GM12873 (cell line): Measurements from ENCODE around the gene ZNF212.

ENCODE experiments used
- CTCF ChIP-seq: IDR thresholded peaks from 2 replicates; pipeline ENCODE4 v1.5.1; 2012; ENCODE audit warnings: low read depth, mild to moderate bottlenecking, moderate library complexity, low read length, control low read depth; ENCODE audit not compliant: insufficient read depth; ENCODE audit errors: missing control alignments

ZNF212 gene

DNA sequence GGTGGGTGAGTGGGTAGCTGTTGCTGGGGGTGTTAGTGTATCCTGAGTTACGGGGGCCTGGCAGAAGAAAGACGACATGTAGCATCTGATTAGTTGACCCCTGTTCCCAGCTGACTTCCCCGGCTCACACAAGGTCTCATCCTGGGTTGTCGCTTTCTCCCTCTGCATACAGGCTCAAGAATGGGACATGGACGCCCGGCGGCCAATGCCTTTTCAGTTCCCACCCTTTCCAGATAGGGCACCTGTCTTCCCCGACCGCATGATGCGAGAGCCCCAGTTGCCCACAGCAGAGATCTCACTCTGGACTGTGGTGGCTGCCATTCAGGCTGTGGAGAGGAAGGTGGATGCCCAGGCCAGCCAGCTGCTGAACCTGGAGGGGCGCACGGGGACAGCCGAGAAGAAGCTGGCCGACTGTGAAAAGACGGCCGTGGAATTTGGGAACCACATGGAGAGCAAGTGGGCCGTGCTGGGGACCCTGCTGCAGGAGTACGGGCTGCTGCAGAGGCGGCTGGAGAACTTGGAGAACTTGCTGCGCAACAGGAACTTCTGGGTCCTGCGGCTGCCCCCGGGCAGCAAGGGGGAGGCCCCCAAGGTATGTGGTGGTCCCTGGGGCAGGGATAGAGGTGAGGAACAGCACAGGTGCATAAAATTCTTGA, 41.2 kb upstream of the ZNF212 start:
- TF ChIP-seq CTCF = no peak

DNA sequence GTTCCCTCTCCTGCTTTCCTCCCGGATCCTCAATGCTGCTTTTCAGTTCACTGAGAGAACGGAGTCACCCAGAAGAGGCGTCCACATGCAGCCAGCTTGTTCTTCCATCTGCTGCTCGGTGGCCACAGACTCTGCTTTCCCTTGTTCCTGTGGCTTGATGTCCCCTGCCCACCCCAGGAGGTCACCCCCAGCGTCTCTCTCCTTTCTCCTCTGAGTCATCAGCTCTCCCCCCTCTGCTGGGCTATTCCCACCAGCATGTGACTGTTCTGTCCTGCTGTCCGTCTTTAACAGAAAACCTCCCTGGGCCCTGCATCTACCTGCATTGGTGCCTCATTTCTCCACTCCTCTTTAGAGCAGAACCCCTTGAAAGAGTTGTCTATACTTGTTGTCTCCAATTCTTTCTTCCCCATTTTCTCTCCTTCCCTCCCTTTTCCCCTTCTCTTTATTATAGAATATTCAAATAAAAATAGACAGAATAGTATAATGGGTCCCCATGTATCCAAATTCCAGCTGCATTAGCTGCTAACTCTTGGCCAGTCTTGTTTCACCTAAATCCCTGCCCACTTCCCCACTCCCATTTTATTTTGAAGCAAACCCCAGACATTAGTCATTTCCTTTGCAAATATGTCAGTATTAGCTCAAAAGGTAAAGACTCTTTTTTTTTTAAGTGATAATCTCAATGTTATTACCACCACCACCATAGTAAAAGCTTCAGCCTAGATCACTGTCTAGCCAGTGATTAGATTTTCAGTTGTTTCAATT, 40.0 kb upstream of the ZNF212 start:
- no peak for TF ChIP-seq CTCF

DNA sequence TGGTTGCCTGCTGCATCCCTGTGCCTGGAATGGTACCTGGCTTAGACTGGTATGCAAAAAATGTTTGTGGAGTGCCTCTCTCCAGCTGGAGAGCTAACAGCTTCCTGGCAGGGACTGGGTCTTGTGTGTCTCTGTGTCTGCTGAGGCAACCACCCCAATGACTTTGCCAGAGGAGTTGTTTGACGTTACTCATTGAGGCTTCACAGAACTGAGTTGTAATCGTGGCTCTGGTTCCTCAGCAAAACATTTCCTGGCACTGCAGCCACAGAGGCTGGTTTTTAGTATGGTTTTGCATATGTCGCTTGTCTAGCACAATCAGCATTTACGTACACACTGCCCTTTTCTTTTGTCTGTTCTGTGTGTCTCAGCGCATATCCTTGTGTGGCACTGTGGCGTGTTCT, 36.6 kb upstream of the ZNF212 start:
- no peak for TF ChIP-seq CTCF

- TF ChIP-seq CTCF = no peak
Measured at GRCh38 chr7:149205690-149206381, 33.6 kb upstream of the ZNF212 start.

- TF ChIP-seq CTCF = no peak
Measured at GRCh38 chr7:149207324-149208035, 32.0 kb upstream of the ZNF212 start.

DNA sequence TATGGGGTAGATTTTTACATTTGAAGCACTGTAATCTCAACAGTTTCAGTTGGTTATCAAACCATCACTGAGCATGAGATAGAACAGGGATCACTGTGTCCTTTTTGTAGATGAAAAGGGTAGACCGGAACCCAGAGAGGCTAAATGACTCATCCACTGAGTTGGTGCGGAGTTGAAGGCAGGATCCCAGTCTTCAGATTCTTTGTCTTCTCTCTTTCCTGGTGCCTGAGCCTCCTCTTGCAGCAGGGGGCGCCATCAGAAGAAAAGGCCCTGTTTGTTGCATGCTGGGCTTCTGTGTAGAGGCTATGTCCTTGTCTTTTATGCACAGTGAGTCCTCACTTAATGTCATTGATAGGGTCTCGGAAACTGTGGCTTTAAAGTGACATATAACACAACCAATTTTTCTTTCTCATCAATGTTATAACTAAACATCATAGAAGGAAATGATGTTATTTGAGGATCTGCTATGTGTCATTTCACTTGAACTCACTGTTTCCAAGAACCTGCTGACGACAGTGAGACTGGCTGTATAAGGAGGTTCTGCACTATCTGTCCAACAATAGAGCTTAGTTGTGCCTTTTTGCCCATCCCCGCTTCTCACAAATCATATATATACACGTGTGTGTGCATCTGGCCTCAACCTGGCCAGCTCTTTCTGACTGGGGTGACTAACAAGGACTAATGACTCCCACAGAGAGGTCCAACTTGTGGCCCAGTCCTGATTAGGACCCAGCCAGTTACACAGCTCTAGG, 29.8 kb upstream of the ZNF212 start:
- TF ChIP-seq CTCF = peak; percentile 83
